ENCODE data around the gene ANLN.

GRCh38 chr7:36491317-36491716 lies 101.7 kb downstream of the ANLN start:
- no peak for TF ChIP-seq CTCF (IDR thresholded peaks at IDR 0.05)
- TF ChIP-seq POLR2A (IDR thresholded peaks at IDR 0.05) = no peak
